ENCODE measurements around the gene TEAD4.

Gene TEAD4

DNA sequence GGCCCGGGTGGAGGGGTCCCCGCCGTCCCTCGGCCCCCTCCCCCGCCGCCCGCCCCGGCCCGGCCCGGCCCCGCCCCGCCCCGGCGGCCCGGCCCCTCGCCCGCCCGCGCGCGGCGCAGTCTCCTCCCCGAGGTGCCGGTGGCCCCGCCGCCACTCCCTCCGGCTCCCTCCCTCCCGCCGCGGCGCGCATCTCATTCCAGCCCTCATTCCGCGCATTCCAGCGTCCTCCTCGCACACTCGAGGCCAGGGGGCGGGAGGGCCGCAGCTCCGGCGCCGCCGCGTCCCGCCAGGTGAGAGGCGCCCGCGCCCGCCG, at the start of gene TEAD4:
Gene TEAD4 (plus strand): TSS at position 206 of the 313 bp plus-strand sequence.
- in situ Hi-C loops (cut with MboI; ENCODE audit: low sequenced_read_pairs) = no loop called here

GRCh38 chr12:2912216-2912575, 47.0 kb upstream of the TEAD4 start:
- in situ Hi-C loops (cut with MboI; ENCODE audit: low sequenced_read_pairs) = no loop called here

- in situ Hi-C loops (cut with MboI; ENCODE audit: low sequenced_read_pairs) = no loop called here
Observed at GRCh38 chr12:2919249-2919648, 39.9 kb upstream of the TEAD4 start.

DNA sequence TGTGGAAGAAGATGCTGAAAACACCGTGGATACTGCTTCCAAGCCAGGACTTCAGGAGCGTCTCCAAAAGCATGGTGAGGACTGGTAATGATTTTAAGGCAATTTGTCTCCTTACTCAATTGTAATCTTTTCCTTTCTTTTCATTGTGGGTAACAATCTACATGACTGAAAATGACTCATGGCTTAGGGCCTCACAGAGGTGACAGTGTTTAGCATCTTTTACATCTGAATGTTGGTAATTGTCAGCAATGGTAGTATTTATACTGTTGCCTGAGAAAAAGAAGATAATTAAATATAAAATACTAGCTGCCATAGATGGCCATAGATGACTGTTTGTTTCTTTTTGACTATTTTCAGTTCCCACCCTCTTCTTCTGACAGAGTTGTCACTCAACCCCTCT, 36.9 kb upstream of the TEAD4 start:
- in situ Hi-C loops (cut with MboI; ENCODE audit: low sequenced_read_pairs) = no loop called here

- in situ Hi-C loops (cut with MboI; ENCODE audit: low sequenced_read_pairs) = no loop called here
Observed at GRCh38 chr12:2923057-2923456, 36.1 kb upstream of the TEAD4 start.

DNA sequence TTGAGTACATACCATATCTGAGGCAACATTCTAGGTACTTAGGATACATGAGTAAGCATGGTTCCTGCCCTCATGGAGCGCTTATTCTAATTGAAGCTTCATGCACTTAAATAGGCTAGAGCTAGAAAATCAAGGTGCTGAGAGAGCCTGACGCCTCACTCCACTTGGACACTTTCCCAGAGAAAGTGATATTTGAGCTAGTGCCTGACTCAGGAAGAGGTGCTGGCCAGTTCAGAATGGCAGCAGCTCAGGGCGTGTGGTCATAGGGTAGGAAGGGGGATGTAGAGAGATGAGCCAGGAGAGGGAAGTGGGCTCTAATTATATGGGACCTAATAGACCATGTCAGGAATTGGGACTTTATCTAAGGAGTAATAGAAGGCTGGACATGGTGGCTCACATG, 35.2 kb upstream of the TEAD4 start:
- in situ Hi-C loops (cut with MboI; ENCODE audit: low sequenced_read_pairs) = no loop called here

DNA sequence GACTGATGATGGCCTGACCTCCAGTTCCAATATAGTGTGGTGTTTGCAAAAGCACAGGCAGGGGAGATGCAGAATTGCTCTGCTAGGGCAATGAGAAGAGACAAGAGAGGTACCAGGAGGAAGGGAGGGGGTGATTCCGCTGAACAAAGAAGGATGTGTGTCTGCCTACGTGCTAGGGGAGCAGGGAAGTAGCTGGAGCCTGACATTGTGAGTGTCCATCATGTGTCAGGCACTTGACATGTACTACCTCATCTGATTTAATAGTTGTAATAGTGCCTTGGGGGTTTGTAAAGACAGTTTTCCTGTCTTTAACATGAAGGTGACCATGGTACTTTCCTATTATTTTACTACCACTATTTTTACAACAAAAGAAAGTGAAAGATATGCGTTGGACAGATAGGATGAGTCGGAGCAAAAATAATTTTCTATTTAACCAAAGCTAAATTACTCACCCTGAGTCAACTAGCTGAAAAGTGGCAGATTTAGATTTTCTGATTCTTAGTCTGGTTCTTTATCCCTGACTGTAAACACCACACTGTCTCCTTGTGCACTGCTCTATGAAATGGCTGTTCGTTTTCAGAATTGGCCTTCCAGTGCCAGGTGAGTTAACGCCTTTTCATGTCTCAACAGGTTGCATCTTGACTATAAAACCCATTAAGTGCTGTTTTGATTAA, 33.7 kb upstream of the TEAD4 start:
- in situ Hi-C loops (cut with MboI; ENCODE audit: low sequenced_read_pairs) = no loop called here

- in situ Hi-C loops (cut with MboI; ENCODE audit: low sequenced_read_pairs) = no loop called here
Observed at GRCh38 chr12:2930865-2931264, 28.3 kb upstream of the TEAD4 start.

DNA sequence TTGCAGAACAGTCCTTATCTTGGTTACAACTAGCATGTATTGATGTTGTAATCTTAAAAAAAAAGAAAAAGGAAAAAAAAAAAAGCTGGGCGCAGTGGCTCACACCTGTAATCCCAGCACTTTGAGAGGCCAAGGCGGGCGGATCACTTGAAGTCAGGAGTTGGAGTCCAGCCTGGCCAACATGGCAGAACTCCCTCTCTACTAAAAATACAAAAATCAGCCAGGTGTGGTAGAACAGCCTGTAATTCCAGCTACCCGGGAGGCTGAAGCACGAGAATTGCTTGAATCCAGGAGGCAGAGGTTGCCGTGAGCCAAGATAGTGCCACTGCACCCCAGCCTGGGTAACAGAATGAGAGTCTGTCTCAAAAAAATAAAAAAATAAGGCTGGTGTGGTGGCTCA, 25.6 kb upstream of the TEAD4 start:
- in situ Hi-C loops (cut with MboI; ENCODE audit: low sequenced_read_pairs) = no loop called here

DNA sequence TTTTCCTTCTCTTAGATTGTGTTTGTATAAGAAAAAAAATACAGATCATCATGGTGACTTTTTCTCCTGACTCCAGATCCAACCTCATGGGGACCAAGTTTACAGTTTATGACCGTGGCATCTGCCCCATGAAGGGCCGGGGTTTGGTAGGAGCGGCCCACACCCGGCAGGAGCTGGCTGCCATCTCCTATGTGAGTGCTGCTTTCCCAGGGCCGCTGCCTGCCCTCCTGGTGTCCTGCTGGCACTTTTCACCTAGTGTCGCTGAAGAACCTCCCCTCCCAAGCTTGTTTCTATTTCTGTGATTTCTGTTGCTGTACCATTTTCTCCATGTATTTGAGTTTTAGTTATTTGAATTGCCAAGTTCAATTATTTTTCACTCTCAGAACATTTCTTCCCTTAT, 24.8 kb upstream of the TEAD4 start:
- in situ Hi-C loops (cut with MboI; ENCODE audit: low sequenced_read_pairs) = no loop called here

- in situ Hi-C loops (cut with MboI; ENCODE audit: low sequenced_read_pairs) = no loop called here
Observed at GRCh38 chr12:2936301-2936700, 22.9 kb upstream of the TEAD4 start.

DNA sequence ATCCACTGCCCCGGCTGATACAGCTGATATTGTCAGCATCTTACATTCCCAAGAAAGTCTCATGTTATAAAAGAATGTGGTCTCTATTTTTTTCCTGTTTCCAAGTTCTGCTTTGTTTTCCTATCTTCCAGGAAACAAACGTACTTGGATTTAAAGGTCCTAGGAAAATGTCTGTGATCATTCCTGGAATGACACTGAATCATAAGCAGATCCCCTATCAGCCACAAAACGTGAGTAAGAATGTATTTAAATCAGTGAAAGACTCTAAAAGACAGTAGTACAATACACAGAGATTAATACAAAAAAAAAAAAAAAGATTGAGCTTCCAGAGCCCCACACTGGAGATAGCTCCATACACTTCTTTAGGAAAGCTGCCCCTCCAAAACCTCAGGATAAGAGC, 21.7 kb upstream of the TEAD4 start:
- in situ Hi-C loops (cut with MboI; ENCODE audit: low sequenced_read_pairs) = no loop called here

GRCh38 chr12:2939191-2939590, 20.0 kb upstream of the TEAD4 start:
- in situ Hi-C loops (cut with MboI; ENCODE audit: low sequenced_read_pairs) = no loop called here

- in situ Hi-C loops (cut with MboI; ENCODE audit: low sequenced_read_pairs) = no loop called here
Observed at GRCh38 chr12:2940564-2940963, 18.6 kb upstream of the TEAD4 start.

DNA sequence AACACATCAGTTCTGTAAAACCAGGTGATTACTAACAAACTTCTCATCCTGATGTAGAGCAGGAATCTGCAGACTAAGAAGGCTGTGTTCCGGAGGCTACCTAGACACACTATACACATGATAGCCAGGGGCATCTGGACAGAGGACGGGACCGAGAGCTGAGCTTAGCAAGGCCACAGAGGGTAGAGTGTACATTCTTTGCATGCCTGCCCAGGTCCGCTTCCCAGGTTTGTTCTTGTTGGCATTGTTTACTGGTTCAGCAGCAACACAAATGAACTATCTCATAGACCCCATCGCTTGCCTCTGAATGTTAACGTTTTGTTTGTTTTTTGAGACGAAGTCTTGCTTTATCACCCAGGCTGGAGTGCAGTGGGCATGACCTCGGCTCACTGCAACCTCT, 17.7 kb upstream of the TEAD4 start:
- in situ Hi-C loops (cut with MboI; ENCODE audit: low sequenced_read_pairs) = no loop called here

- in situ Hi-C loops (cut with MboI; ENCODE audit: low sequenced_read_pairs) = no loop called here
Observed at GRCh38 chr12:2944401-2945047, 14.7 kb upstream of the TEAD4 start.

DNA sequence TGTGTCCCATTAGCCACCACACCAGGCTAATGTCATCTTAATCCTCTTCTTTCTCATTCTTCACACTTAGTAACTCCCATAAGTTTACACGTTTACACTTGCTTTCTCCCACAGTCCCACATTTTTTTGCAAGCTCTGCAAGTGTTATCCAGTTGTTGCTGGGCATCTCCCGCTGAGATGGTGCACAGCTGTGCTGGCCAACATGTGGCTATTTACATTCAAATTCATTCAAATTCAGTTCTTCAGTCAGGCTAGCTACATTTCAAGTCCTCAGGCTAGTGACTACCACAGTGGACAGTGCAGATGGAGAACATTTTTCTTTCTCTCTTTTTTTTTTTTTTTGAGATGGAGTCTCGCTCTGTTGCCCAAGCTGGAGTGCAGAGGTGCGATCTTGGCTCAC, 9.8 kb upstream of the TEAD4 start:
- in situ Hi-C loops (cut with MboI; ENCODE audit: low sequenced_read_pairs) = no loop called here

DNA sequence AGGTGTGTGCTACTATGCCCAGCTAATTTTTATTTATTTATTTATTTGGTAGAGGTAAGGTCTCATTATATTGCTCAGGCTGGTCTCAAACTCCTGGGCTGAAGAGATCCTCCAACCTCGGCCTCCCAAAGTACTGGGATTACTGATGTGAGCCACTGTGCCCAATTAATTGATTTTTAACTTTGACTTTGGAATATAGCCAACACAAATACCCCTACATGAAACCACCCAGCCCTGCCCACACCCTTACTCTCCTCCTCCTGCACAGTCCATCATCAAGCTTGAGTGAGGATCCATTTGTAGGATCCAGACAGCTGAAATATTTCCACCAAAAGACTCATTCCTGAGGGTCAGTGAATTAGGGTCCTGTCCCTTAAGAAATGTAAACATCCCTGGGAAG, 3.3 kb upstream of the TEAD4 start:
- in situ Hi-C loops (cut with MboI; ENCODE audit: low sequenced_read_pairs) = no loop called here

GRCh38 chr12:2957816-2958431, 1.3 kb upstream of the TEAD4 start:
- in situ Hi-C loops (cut with MboI; ENCODE audit: low sequenced_read_pairs) = no loop called here

GRCh38 chr12:2958432-2959191, 585 bp upstream of the TEAD4 start:
- in situ Hi-C loops (cut with MboI; ENCODE audit: low sequenced_read_pairs) = no loop called here

DNA sequence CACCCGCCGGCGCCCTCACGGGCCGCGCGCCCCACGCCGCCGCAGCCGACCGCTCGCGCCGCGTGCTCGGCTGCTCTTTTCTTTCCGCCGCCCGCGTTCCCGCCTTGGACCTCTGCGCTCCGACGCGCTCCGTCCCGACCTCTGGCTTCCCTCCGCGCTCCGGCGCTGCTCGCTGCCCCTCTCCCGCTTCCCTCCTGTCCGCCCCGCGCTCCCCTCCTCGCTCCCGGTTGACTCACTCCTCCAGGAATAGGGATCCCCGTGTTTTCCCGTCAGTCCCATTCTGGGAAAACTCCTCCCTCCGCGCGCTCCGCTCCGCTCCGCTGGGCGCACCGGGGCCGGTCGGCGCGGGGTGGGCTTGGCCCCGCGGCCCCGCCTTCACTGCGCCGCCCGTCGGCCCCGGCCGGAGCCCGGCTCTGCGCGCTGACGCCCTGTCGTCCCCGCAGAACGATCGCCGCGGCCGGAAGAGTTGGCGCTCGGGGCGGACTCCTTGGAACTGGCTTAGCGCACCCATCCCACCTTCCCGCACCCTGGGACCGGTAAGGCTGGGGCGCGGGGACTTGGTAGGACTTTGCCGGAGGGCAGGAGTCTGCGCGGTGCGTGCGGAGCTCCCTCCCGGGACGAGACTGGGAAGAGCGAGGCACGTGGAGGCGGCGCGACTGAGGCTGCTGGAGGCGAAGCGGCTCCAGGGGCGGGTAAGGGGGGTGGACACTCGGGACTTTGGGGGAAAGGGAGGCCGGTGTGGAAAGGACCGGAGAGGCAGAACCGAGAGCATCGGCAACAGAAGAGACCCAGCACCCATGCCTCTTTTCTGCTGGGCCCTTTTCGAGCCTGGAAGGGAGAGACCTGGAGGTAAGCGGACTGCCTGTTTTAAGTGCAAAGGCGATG, 550 bp downstream of the TEAD4 start:
- in situ Hi-C loops (cut with MboI; ENCODE audit: low sequenced_read_pairs) = no loop called here

All from HL-60/S4 treated with retinoic acid at 250 ng/mL for 4 days and 3 days (cell line).